ENCODE measurements around the gene TMEM40. TPM values are rescaled to one million over a fixed set of nuclear protein-coding genes. Genes with fewer than 3 reads are reported as not detected.

TMEM40 gene
- total RNA-seq, 1 experiment from 2014 or later, result 30.5 TPM

DNA sequence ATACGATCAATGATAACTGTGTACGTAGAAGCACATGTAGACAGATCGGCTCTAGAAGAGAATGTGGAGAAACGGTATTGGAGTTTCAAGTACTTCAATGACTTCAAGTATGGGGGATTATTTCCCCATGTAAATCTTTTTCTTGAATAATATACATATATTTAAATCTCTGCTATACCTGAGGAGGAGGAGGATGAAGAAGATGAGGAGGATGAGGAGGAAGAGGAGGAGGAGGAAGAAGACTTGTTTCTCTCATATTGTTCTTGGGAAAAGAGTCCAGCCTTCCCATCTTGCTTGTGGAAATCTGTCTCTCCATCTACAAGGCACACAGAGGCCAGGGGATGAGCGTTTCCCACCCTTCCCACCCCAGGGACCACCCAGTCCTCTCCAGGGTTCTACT is 10.6 kb downstream of the TMEM40 start:
- H3F3A ChIP-seq (ENCODE audit: insufficient read depth, low read depth), result peaks cover 31% of the 10 kb centered on the region; the same call in 1 of the 2 replicates
- peaks cover 8% of the 10 kb centered on the region for H3K36me3 ChIP-seq (ENCODE audit: low read depth)
- BruUV-seq (replicated peaks), result no TSS peak
- H3K9me3 ChIP-seq (ENCODE audit: insufficient read depth, low read depth), result no peaks in the 10 kb centered on the region; the same call in 1 of the 2 replicates
- no peaks in the 10 kb centered on the region for H4K20me1 ChIP-seq (ENCODE audit: insufficient read depth)
- POLR2A ChIA-PET (ENCODE audit: unreplicated experiment), result interaction anchor here (0.6 kb wide), 1 partner anchor 322 kb away, joined by 4 read pairs; no protein-coding TSS in a partner anchor
- H2AFZ ChIP-seq, result no peak overlapping the region
- DNase-seq, result no peak
- CTCF ChIA-PET, result interaction anchor here (0.7 to 1.0 kb wide), 2 partner anchors 18 to 60 kb away, joined by 3 to 5 read pairs; no protein-coding TSS in a partner anchor
- H3K9me2 ChIP-seq (ENCODE audit: insufficient read depth), result no peaks in the 10 kb centered on the region; the same call in 1 of the 2 replicates
- H3K79me2 ChIP-seq (ENCODE audit: low read depth), result no peaks in the 10 kb centered on the region
- TF ChIP-seq, protein P1, sequence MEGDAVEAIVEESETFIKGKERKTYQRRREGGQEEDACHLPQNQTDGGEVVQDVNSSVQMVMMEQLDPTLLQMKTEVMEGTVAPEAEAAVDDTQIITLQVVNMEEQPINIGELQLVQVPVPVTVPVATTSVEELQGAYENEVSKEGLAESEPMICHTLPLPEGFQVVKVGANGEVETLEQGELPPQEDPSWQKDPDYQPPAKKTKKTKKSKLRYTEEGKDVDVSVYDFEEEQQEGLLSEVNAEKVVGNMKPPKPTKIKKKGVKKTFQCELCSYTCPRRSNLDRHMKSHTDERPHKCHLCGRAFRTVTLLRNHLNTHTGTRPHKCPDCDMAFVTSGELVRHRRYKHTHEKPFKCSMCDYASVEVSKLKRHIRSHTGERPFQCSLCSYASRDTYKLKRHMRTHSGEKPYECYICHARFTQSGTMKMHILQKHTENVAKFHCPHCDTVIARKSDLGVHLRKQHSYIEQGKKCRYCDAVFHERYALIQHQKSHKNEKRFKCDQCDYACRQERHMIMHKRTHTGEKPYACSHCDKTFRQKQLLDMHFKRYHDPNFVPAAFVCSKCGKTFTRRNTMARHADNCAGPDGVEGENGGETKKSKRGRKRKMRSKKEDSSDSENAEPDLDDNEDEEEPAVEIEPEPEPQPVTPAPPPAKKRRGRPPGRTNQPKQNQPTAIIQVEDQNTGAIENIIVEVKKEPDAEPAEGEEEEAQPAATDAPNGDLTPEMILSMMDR (conservative IDR thresholded peaks at IDR 0.05), result no peak
- TF ChIP-seq EZH2 (IDR thresholded peaks at IDR 0.05; ENCODE audit: low read depth), result no peak
- peaks cover 41% of the 10 kb centered on the region for H3K4me1 ChIP-seq (replicated peaks; ENCODE audit: insufficient read depth)
- H3K4me3 ChIP-seq, result no peak overlapping the region
- intact Hi-C loops (cut with micrococcal nuclease; ENCODE audit: unreplicated experiment), result no loop called here
- no peak overlapping the region for H3K4me2 ChIP-seq
- no peaks in the 10 kb centered on the region for H3K27me3 ChIP-seq (ENCODE audit: insufficient read depth, low read depth)
- H3K27ac ChIP-seq, result no peak overlapping the region

DNA sequence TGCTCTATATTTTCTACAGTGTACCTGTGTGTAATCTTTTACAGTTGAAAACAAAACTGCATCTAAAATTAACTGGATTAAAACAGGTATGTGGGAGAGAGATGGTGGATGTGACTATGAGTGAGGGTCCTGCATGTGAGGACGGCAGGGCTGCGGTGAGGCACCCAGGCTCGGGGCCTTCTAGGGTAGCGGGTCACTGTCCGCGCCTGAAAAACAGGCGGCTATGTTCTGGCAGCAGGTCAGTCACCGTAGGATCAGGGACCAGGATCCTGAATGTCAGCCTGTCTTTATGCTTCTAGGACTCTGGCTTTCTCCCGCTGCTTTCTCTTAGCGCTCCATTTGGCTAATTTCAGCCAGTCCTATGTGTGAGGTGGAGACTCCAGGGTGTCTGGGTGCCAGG is 12.6 kb downstream of the TMEM40 start:
- no peak overlapping the region for H3K4me2 ChIP-seq
- BruUV-seq (replicated peaks), result no TSS peak
- H3F3A ChIP-seq (ENCODE audit: insufficient read depth, low read depth), result peaks cover 21% of the 10 kb centered on the region; the same call in 1 of the 2 replicates
- H3K9me3 ChIP-seq (ENCODE audit: insufficient read depth, low read depth), result no peaks in the 10 kb centered on the region; the same call in 1 of the 2 replicates
- no peaks in the 10 kb centered on the region; the same call in 1 of the 2 replicates for H3K9me2 ChIP-seq (ENCODE audit: insufficient read depth)
- peaks cover 20% of the 10 kb centered on the region for H3K4me1 ChIP-seq (replicated peaks; ENCODE audit: insufficient read depth)
- ChIA-PET POLR2A (ENCODE audit: unreplicated experiment) (interaction anchor here (0.6 kb wide), 1 partner anchor 1010 kb away, joined by 4 read pairs; no protein-coding TSS in a partner anchor), CTCF (interaction anchor here (0.6 kb wide), 1 partner anchor 98 kb away, joined by 3 read pairs; no protein-coding TSS in a partner anchor)
- intact Hi-C loops (cut with micrococcal nuclease; ENCODE audit: unreplicated experiment), result no loop called here
- DNase-seq, result no peak
- H3K27me3 ChIP-seq (ENCODE audit: insufficient read depth, low read depth), result no peaks in the 10 kb centered on the region
- peaks cover 8% of the 10 kb centered on the region for H3K36me3 ChIP-seq (ENCODE audit: low read depth)
- no peaks in the 10 kb centered on the region for H3K79me2 ChIP-seq (ENCODE audit: low read depth)
- no peak overlapping the region for H3K27ac ChIP-seq
- TF ChIP-seq, protein P1 (conservative IDR thresholded peaks at IDR 0.05), result no peak
- no peak for TF ChIP-seq EZH2 (IDR thresholded peaks at IDR 0.05; ENCODE audit: low read depth)
- H4K20me1 ChIP-seq (ENCODE audit: insufficient read depth), result no peaks in the 10 kb centered on the region
- H2AFZ ChIP-seq, result no peak overlapping the region
- H3K4me3 ChIP-seq, result no peak overlapping the region

DNA sequence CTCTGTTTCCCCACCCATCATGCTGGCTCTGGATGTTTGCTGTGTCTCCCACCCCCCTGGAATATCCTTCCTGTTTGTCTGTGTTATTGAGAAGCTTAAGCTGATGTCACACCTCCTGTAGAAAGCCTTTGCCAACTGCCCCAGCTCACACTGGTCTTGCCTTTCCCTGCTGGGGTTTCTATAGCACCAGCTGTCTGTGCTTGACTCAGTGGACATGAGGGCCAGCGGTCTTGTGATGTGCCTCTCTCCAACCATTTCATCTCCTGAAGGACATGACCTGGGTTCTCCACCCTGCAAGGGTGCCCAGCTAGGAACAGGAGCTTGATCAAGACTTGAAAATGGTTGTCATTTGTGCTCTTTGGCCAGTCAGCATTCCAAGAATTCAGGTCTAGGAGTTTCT is 14.7 kb downstream of the TMEM40 start:
- Histone ChIP-seq H3K9me2 (ENCODE audit: insufficient read depth) (no peaks in the 10 kb centered on the region; the same call in 1 of the 2 replicates), H3K4me3 (no peak overlapping the region), H3F3A (ENCODE audit: insufficient read depth, low read depth) (peaks cover 3% of the 10 kb centered on the region; the same call in 1 of the 2 replicates), H3K27me3 (ENCODE audit: insufficient read depth, low read depth) (no peaks in the 10 kb centered on the region), H4K20me1 (ENCODE audit: insufficient read depth) (no peaks in the 10 kb centered on the region), H2AFZ (no peak overlapping the region), H3K27ac (no peak overlapping the region), H3K79me2 (ENCODE audit: low read depth) (no peaks in the 10 kb centered on the region), H3K4me2 (no peak overlapping the region), H3K36me3 (ENCODE audit: low read depth) (peaks cover 5% of the 10 kb centered on the region), H3K9me3 (ENCODE audit: insufficient read depth, low read depth) (no peaks in the 10 kb centered on the region), H3K4me1 (replicated peaks; ENCODE audit: insufficient read depth) (no peaks in the 10 kb centered on the region)
- CTCF ChIA-PET, result no interaction called here
- DNase-seq, result no peak
- no TSS peak for BruUV-seq (replicated peaks)
- POLR2A ChIA-PET (ENCODE audit: unreplicated experiment), result interaction anchor here (0.6 kb wide), 1 partner anchor 15 kb away, joined by 3 read pairs; no protein-coding TSS in a partner anchor
- TF ChIP-seq, protein P1 (conservative IDR thresholded peaks at IDR 0.05), result no peak
- no peak for TF ChIP-seq EZH2 (IDR thresholded peaks at IDR 0.05; ENCODE audit: low read depth)
- intact Hi-C loops (cut with micrococcal nuclease; ENCODE audit: unreplicated experiment), result no loop called here
